DOHH2 (cell line): ENCODE measurements around the gene GABRA4.

Experiments
- CTCF ChIP-seq: fragments of 200-600 bp; sonication (generic); IDR thresholded peaks from one replicate; pipeline ENCODE4 v1.5.1; 2014; ENCODE audit warnings: antibody characterized with exemption, mild to moderate bottlenecking, low read depth, low read length; ENCODE audit not compliant: poor library complexity, severe bottlenecking
- EZH2phosphoT487 ChIP-seq: fragments of 200-600 bp; sonication (generic); IDR thresholded peaks from 2 replicates; pipeline ENCODE4 v1.6.1; 2017; ENCODE audit warnings: borderline replicate concordance, mild to moderate bottlenecking, antibody characterized with exemption, low read length, moderate library complexity, mixed read lengths

- TF ChIP-seq CTCF: no peak
- no peak for TF ChIP-seq EZH2phosphoT487
These were observed 38.7 kb downstream of the GABRA4 start for GRCh38 chr4:46954643-46955042.
